ENCODE measurements around the gene CD79B. TPM values are rescaled to one million over a fixed set of nuclear protein-coding genes. Genes with fewer than 3 reads are reported as not detected.

Gene CD79B
- total RNA-seq, 1 experiment from 2014 or later = 1.2 TPM

- Histone ChIP-seq H3K27ac (no peak overlapping the region), H3K4me1 (no peaks in the 10 kb centered on the region), H3K36me3 (no peaks in the 10 kb centered on the region; the same call in 1 of the 2 replicates), H3K9me3 (replicated peaks) (no peaks in the 10 kb centered on the region), H3K4me3 (no peak overlapping the region), H3K27me3 (no peaks in the 10 kb centered on the region)
- no peak for DNase-seq
Measured at GRCh38 chr17:63945784-63946439, 13.8 kb upstream of the CD79B start.

- no peaks in the 10 kb centered on the region; the same call in 1 of the 2 replicates for H3K36me3 ChIP-seq
- no peak overlapping the region for H3K4me3 ChIP-seq
- no peaks in the 10 kb centered on the region for H3K27me3 ChIP-seq
- no peaks in the 10 kb centered on the region for H3K4me1 ChIP-seq
- no peaks in the 10 kb centered on the region for H3K9me3 ChIP-seq (replicated peaks)
- no peak overlapping the region for H3K27ac ChIP-seq
- no peak for DNase-seq
Measured at GRCh38 chr17:63944736-63945499, 12.8 kb upstream of the CD79B start.

- Histone ChIP-seq H3K36me3 (no peaks in the 10 kb centered on the region; the same call in 1 of the 2 replicates), H3K4me1 (no peaks in the 10 kb centered on the region), H3K9me3 (replicated peaks) (no peaks in the 10 kb centered on the region), H3K4me3 (no peak overlapping the region), H3K27me3 (no peaks in the 10 kb centered on the region), H3K27ac (no peak overlapping the region)
- DNase-seq = no peak
Measured at GRCh38 chr17:63943745-63944144, 11.6 kb upstream of the CD79B start.

GRCh38 chr17:63942309-63942985 lies 10.3 kb upstream of the CD79B start:
- Histone ChIP-seq H3K36me3 (no peaks in the 10 kb centered on the region; the same call in 1 of the 2 replicates), H3K4me3 (no peak overlapping the region), H3K27ac (no peak overlapping the region), H3K4me1 (no peaks in the 10 kb centered on the region), H3K27me3 (no peaks in the 10 kb centered on the region), H3K9me3 (replicated peaks) (no peaks in the 10 kb centered on the region)
- no peak for DNase-seq

- H3K36me3 ChIP-seq = no peaks in the 10 kb centered on the region; the same call in 1 of the 2 replicates
- H3K27ac ChIP-seq = no peak overlapping the region
- H3K4me1 ChIP-seq = no peaks in the 10 kb centered on the region
- no peak overlapping the region for H3K4me3 ChIP-seq
- DNase-seq = no peak
- no peaks in the 10 kb centered on the region for H3K9me3 ChIP-seq (replicated peaks)
- no peaks in the 10 kb centered on the region for H3K27me3 ChIP-seq
Measured at GRCh38 chr17:63941751-63942150, 9.6 kb upstream of the CD79B start.

GRCh38 chr17:63941162-63941561 lies 9.0 kb upstream of the CD79B start:
- no peaks in the 10 kb centered on the region; the same call in 1 of the 2 replicates for H3K36me3 ChIP-seq
- DNase-seq = no peak

GRCh38 chr17:63940584-63940983 lies 8.5 kb upstream of the CD79B start:
- H3K36me3 ChIP-seq = no peaks in the 10 kb centered on the region; the same call in 1 of the 2 replicates
- no peak overlapping the region for H3K27ac ChIP-seq
- no peak overlapping the region for H3K4me3 ChIP-seq

More at GRCh38 chr17:63941162-63941561, 9.0 kb upstream of the CD79B start:
- no peak overlapping the region for H3K27ac ChIP-seq
- H3K9me3 ChIP-seq (replicated peaks) = no peaks in the 10 kb centered on the region
- H3K4me1 ChIP-seq = no peaks in the 10 kb centered on the region
- H3K27me3 ChIP-seq = no peaks in the 10 kb centered on the region
- H3K4me3 ChIP-seq = no peak overlapping the region

GRCh38 chr17:63939884-63940283 lies 7.8 kb upstream of the CD79B start:
- H3K36me3 ChIP-seq = no peaks in the 10 kb centered on the region; the same call in 1 of the 2 replicates
- no peaks in the 10 kb centered on the region for H3K27me3 ChIP-seq
- no peaks in the 10 kb centered on the region for H3K4me1 ChIP-seq
- H3K27ac ChIP-seq = no peak overlapping the region
- DNase-seq = no peak
- no peak overlapping the region for H3K4me3 ChIP-seq
- H3K9me3 ChIP-seq (replicated peaks) = no peaks in the 10 kb centered on the region

More at GRCh38 chr17:63940584-63940983, 8.5 kb upstream of the CD79B start:
- Histone ChIP-seq H3K4me1 (no peaks in the 10 kb centered on the region), H3K27me3 (no peaks in the 10 kb centered on the region), H3K9me3 (replicated peaks) (no peaks in the 10 kb centered on the region)
- DNase-seq = no peak

- no peak for DNase-seq
- H3K9me3 ChIP-seq (replicated peaks) = no peaks in the 10 kb centered on the region
- no peak overlapping the region for H3K4me3 ChIP-seq
- no peaks in the 10 kb centered on the region for H3K27me3 ChIP-seq
- no peak overlapping the region for H3K27ac ChIP-seq
- H3K36me3 ChIP-seq = no peaks in the 10 kb centered on the region; the same call in 1 of the 2 replicates
- H3K4me1 ChIP-seq = no peaks in the 10 kb centered on the region
Measured at GRCh38 chr17:63939401-63939800, 7.3 kb upstream of the CD79B start.

- no peaks in the 10 kb centered on the region for H3K9me3 ChIP-seq (replicated peaks)
- no peak overlapping the region for H3K4me3 ChIP-seq
- H3K36me3 ChIP-seq = no peaks in the 10 kb centered on the region; the same call in 1 of the 2 replicates
- no peak for DNase-seq
- no peak overlapping the region for H3K27ac ChIP-seq
- H3K27me3 ChIP-seq = no peaks in the 10 kb centered on the region
- H3K4me1 ChIP-seq = no peaks in the 10 kb centered on the region
Measured at GRCh38 chr17:63937920-63938319, 5.8 kb upstream of the CD79B start.

GRCh38 chr17:63937319-63937718 lies 5.2 kb upstream of the CD79B start:
- Histone ChIP-seq H3K27me3 (no peaks in the 10 kb centered on the region), H3K27ac (no peak overlapping the region), H3K4me3 (no peak overlapping the region), H3K36me3 (no peaks in the 10 kb centered on the region; the same call in 1 of the 2 replicates), H3K4me1 (peaks cover 4% of the 10 kb centered on the region), H3K9me3 (replicated peaks) (no peaks in the 10 kb centered on the region)
- DNase-seq = no peak

GRCh38 chr17:63934183-63935112 lies 2.3 kb upstream of the CD79B start:
- no peaks in the 10 kb centered on the region for H3K27me3 ChIP-seq
- H3K4me1 ChIP-seq = peaks cover 4% of the 10 kb centered on the region
- no peak for DNase-seq
- no peak overlapping the region for H3K27ac ChIP-seq
- H3K9me3 ChIP-seq (replicated peaks) = no peaks in the 10 kb centered on the region
- no peak overlapping the region for H3K4me3 ChIP-seq
- no peaks in the 10 kb centered on the region for H3K36me3 ChIP-seq

GRCh38 chr17:63933598-63933997 lies 1.5 kb upstream of the CD79B start:
- Histone ChIP-seq H3K27me3 (no peaks in the 10 kb centered on the region), H3K9me3 (replicated peaks) (no peaks in the 10 kb centered on the region), H3K27ac (no peak overlapping the region), H3K4me1 (peaks cover 4% of the 10 kb centered on the region), H3K4me3 (no peak overlapping the region), H3K36me3 (no peaks in the 10 kb centered on the region)
- no peak for DNase-seq

GRCh38 chr17:63932721-63933120 lies 590 bp upstream of the CD79B start:
- DNase-seq = no peak
- no peaks in the 10 kb centered on the region for H3K27me3 ChIP-seq
- H3K27ac ChIP-seq = no peak overlapping the region
- no peak overlapping the region for H3K4me3 ChIP-seq
- H3K4me1 ChIP-seq = peaks cover 8% of the 10 kb centered on the region
- no peaks in the 10 kb centered on the region for H3K9me3 ChIP-seq (replicated peaks)
- no peaks in the 10 kb centered on the region for H3K36me3 ChIP-seq
